EH (cell line): ENCODE results near the gene DDX39A.
"Not testable (repeated sequence)": the region's sequence is repeated elsewhere in the genome, so short reads cannot be mapped to it uniquely, and the experiment has no call there.

Experiments used
- DNase-seq: peaks from one replicate; pipeline ENCODE4 v3.0.0-alpha.2; 2015; ENCODE audit warnings: low read depth

Gene DDX39A

DNA sequence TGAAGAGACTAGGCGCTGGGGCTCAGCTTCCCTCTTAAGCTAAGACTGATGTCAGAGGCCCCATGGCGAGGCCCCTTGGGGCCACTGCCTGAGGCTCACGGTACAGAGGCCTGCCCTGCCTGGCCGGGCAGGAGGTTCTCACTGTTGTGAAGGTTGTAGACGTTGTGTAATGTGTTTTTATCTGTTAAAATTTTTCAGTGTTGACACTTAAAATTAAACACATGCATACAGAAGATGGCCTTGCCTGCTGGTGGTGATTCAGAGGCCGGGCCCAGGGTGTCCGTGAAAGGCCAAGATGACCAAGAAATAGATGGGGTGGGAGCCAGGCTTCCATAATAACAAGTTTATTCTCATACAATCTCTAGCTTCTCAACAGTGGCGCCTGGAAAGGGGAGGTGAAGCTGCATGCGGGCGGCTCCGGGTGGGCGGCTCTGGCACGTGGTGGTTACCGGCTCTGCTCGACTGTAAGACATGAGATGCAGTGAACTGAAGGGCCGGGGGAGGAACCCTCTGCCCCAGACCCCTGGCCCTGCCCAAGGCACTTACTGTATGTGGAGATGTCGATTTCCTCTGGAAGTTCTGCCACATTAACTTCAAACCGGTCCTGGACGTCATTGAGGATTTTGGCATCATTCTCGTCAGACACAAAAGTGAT, 10.5 kb downstream of the DDX39A start:
- peak; percentile 29 for DNase-seq

DNA sequence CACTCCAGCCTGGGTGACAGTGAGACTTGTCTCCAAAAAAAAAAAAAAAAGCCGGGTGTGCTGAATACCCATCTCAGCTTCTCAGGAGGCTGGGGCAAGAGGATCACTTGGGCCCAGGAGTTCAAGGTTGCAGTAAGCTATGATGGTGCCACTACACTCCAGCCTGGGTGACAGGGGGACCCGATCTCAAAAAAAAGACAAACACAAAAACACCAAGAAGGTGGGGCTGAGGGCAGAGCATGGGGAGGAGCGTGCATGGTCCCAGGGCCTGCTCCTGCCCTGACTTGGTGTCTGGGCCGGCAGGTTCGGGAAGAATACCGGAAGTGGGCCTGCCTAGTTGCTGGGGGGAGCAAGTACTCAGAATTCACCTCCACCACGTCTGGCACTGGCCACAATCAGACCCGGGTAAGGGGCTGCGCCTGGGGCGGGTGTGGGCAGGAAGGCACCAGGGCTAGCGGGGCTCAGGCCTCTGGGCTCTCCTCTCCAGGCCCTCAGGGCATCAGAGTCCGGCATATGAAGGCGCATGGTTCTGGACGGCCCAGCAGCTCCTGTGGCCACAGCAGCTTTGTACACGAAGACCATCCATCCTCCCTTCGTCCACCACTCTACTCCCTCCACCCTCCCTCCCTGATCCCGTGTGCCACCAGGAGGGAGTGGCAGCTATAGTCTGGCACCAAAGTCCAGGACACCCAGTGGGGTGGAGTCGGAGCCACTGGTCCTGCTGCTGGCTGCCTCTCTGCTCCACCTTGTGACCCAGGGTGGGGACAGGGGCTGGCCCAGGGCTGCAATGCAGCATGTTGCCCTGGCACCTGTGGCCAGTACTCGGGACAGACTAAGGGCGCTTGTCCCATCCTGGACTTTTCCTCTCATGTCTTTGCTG, 11.3 kb downstream of the DDX39A start:
- DNase-seq = no peak

DNA sequence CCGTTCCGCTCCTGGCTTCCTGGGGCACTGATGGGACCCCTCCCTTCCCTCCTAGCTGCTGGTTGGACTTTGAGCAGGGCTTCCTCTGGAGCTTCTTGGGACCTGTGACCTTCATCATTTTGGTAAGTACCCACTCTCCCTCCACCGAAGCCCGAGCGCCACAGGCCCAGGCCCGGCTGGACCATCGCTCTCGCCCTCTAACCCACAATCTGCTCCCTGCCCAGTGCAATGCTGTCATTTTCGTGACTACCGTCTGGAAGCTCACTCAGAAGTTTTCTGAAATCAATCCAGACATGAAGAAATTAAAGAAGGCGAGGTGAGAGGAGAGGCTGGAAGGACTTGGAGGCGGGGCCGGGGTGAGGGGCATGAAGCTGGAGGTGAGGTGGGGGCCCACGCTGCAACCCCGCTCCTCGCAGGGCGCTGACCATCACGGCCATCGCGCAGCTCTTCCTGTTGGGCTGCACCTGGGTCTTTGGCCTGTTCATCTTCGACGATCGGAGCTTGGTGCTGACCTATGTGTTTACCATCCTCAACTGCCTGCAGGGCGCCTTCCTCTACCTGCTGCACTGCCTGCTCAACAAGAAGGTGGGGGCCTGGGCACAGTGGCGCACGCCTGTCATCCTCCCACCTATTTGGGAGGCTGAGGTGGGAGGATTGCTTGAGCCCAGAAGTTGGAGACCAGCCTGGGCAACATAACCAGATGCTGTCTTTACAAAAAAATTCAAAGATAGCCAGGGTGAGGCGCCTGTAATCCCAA, 12.3 kb downstream of the DDX39A start:
- no peak for DNase-seq

DNA sequence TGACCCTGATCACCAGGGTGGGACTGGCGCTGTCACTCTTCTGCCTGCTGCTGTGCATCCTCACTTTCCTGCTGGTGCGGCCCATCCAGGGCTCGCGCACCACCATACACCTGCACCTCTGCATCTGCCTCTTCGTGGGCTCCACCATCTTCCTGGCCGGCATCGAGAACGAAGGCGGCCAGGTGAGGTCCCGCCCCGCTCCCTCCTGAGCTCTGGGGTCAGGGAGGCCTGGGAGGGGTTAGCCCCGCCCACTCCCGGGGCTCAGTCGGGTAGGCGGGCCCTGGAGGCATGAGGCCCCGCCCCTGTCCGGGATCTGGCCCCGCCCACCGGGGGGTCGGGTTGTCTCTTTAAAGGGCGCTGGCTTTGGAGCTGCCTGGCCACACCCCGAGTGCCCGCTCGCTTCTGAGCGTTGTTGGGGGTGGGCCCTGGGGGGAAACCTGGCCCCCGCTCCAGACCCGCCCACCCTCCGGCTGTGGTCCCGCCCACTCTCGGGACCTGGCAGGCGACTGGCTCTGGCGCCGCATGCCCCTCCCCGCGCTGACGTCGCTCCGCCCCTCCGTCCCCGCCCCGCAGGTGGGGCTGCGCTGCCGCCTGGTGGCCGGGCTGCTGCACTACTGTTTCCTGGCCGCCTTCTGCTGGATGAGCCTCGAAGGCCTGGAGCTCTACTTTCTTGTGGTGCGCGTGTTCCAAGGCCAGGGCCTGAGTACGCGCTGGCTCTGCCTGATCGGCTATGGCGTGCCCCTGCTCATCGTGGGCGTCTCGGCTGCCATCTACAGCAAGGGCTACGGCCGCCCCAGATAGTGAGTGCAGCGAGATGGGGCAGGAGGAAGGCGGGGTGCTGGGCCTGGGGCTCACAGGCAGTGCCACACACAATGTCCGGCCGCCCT, 13.1 kb downstream of the DDX39A start:
- DNase-seq = peak; percentile 73

DNA sequence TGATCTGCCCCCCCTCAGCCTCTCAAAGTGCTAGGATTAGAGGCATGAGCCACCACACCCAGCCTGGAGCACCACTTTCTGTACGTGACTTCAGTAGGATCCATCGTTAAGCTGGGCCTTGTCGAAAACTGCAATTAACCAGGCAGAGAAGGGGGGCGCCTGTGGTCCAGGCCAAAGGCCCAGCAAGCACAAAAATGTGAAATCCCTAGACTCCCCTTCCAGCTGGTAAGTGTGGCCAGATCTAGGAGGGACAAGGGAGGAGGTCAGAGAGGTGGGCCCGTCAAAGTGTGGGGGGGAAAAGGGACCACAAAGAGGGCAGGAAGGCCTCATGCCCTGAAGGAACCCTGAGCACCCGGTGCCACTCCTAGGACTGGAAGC, 13.8 kb downstream of the DDX39A start:
- DNase-seq = no peak

DNA sequence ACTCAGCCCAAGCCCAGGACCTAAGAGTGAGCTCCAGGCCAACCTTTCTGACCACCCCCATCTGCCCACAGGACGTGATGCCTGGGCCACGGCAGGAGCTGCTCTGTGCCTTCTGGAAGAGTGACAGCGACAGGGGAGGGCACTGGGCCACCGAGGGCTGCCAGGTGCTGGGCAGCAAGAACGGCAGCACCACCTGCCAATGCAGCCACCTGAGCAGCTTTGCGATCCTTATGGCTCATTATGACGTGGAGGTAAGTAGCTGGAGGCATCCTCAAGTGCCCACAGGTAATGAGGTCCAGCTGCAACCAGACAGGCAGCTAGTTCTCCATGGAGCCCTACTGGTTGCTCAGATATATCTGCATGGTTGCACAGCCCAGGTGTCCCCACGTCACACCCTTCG, 14.8 kb downstream of the DDX39A start:
- DNase-seq = no peak

- not testable (repeated sequence) for DNase-seq
Observed at GRCh38 chr19:14403145-14403930, 15.8 kb downstream of the DDX39A start.

- DNase-seq = peak; percentile 88
Observed at GRCh38 chr19:14402332-14403144, 16.6 kb downstream of the DDX39A start.

- no peak for DNase-seq
Observed at GRCh38 chr19:14401468-14402195, 17.5 kb downstream of the DDX39A start.

- DNase-seq = no peak
Observed at GRCh38 chr19:14400951-14401431, 18.1 kb downstream of the DDX39A start.

- DNase-seq = not testable (repeated sequence)
Observed at GRCh38 chr19:14397168-14397567, 22.0 kb downstream of the DDX39A start.

DNA sequence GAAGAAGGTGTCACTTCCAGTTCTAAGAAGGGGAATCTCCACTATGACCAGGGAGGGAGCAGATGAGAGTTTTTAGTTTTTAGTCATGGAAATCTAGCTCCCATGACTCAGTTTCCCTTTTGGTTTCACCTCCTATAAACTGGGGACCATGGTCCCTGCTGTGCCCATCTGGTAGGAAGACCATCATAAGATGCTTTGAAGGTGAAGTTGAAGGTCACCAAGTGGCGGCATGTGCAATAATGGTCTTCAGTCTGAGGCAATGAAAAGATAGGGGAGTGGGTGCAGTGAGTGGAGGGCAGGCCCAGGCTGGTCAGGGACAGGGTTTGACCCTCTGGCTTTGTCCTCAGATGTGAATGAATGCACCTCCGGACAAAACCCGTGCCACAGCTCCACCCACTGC, 22.4 kb downstream of the DDX39A start:
- DNase-seq = not testable (repeated sequence)

DNA sequence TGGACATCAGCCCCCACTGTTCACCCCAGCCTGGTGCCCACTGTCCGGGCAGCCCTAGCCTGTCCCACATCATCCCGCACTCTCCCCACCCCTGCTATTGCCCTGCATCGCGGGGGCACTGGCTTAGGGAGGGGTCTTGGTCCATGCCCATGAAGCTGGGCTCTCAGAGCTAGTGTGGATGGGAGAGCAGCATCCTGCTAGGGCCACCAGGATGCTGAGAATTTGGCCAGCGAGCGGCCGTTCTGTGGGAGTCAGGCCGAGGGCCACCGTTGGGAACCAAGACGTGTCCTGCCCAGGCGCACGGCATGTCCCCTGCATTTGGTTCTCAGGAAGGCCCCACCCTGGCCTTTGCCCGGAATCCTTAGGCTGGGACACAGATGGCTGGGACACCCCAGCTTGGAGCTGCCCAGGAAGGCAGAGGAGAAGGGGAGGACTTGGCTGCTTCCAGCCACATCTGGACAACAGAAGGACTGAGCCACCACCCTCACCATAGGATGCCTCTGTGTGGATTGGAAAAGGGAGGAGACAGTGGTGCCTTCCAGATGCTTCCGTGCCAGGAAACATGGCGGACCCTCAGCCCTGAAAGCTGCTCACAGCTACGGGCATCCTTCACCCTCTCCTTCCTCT, 23.3 kb downstream of the DDX39A start:
- no peak for DNase-seq

- no peak for DNase-seq
Observed at GRCh38 chr19:14395262-14395661, 23.9 kb downstream of the DDX39A start.

DNA sequence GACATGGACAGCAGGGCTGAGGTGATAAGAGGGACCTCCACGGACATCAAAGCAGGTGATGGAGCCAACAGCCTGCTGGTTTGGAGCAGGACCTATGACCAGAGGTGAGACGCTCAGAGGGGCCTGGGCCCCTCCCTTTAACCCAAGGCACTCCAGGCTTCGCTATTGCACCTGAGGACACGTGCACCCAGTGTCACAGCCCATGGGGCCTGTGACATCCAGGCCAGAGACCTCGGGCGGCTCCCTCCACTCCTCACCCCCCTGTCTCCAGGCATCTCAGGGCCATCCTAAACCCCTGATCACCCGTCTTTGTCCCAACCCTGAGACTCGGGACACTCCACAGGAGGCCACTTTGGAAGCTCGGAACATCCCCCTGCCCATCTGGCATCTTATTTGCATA, 25.0 kb downstream of the DDX39A start:
- DNase-seq = no peak

DNA sequence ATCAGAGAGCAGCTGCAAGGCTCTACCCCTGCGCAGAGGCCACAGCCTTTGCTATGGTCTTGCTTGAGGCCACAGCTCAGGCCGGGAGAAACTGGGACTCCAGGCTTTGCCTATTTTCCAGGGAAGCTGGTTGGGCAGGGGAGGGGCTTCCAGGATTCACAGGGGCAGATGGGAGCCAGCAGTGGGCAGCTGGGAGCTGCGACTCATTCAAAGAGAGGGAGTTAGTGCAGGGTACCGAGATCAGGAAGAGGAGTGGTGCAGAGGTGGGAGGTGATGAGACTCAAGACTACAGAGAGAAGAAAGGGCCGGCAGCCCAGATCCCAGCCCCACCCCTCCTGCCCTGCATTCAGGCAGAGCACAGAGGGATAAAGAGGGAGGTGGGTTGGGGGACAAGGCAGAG, 25.8 kb downstream of the DDX39A start:
- no peak for DNase-seq

GRCh38 chr19:14391156-14391821, 27.9 kb downstream of the DDX39A start:
- DNase-seq = no peak

DNA sequence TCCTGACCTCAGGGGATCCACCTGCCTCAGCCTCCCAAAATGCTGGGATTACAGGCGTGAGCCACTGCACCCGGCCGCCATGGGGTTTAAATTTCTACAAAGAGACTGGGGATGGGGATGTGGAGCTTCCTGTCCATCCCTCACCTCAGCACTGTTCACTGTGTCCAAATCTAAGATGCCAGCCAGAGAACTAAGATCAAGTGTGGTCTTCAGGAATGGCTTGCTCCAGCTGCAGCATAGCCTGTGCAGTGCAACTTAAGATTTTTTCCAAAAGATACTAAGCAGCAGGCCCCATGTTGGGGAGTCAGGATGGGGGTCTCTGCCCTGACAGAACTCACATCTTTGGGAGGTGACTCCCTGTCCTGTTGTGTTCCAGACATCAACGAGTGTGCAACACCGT, 28.6 kb downstream of the DDX39A start:
- DNase-seq = no peak
